ENCODE measurements around the gene P2RX6.

Gene P2RX6

GRCh38 chr22:21075516-21076138 lies 60.7 kb downstream of the P2RX6 start:
- DNase-seq (ENCODE audit: low spot score) = no peak

GRCh38 chr22:21076912-21077625 lies 62.1 kb downstream of the P2RX6 start:
- DNase-seq (ENCODE audit: low spot score) = no peak
